ENCODE results near the gene CDKN2A. TPM values are rescaled to one million over a fixed set of nuclear protein-coding genes. Genes with fewer than 3 reads are reported as not detected.
A peak's percentile ranks its signal among the peaks of the same experiment; 100 is the strongest.

CDKN2A gene
- total and polyA plus RNA-seq, 3 donors from 2014 or later: 12.9 to 67.5 (median 20.4) TPM

- intact Hi-C loops (cut with DNase I; ENCODE audit: low total_unique reads): no loop called here
- TF ChIP-seq POLR2A (IDR thresholded peaks at IDR 0.05) (no peak), CTCF (IDR thresholded peaks at IDR 0.05) (no peak)
- DNase-seq: no peak
- H3K27me3 ChIP-seq: no peaks in the 10 kb centered on the region
- H3K4me1 ChIP-seq: no peaks in the 10 kb centered on the region
- H3K9me3 ChIP-seq: no peaks in the 10 kb centered on the region
- H3K36me3 ChIP-seq (ENCODE audit: low read depth, missing control alignments): no peaks in the 10 kb centered on the region
- H3K27ac ChIP-seq: no peak overlapping the region
- H3K4me3 ChIP-seq: no peak overlapping the region
Observed at GRCh38 chr9:22028394-22028793, 34.2 kb upstream of the CDKN2A start.

- DNase-seq: no peak
- Histone ChIP-seq H3K36me3 (ENCODE audit: low read depth, missing control alignments) (no peaks in the 10 kb centered on the region), H3K27ac (no peak overlapping the region), H3K4me3 (no peak overlapping the region), H3K9me3 (no peaks in the 10 kb centered on the region), H3K27me3 (no peaks in the 10 kb centered on the region), H3K4me1 (no peaks in the 10 kb centered on the region)
- 60 to 73% methylated on average over 5 of the region's 6 CpGs for WGBS, 2 donors
- TF ChIP-seq CTCF (IDR thresholded peaks at IDR 0.05) (no peak), POLR2A (IDR thresholded peaks at IDR 0.05) (no peak)
- intact Hi-C loops (cut with DNase I; ENCODE audit: low total_unique reads): no loop called here
Observed at GRCh38 chr9:22026696-22027095, 32.5 kb upstream of the CDKN2A start.

- no peaks in the 10 kb centered on the region for H3K36me3 ChIP-seq (ENCODE audit: low read depth, missing control alignments)
- no peaks in the 10 kb centered on the region for H3K4me1 ChIP-seq
- intact Hi-C loops (cut with DNase I; ENCODE audit: low total_unique reads): no loop called here
- TF ChIP-seq CTCF (IDR thresholded peaks at IDR 0.05): no peak
- TF ChIP-seq POLR2A (IDR thresholded peaks at IDR 0.05): no peak
- no peak for DNase-seq
- no peak overlapping the region for H3K27ac ChIP-seq
- H3K4me3 ChIP-seq: no peak overlapping the region
- 93 to 96% methylated on average over 3 of the region's 3 CpGs for WGBS, 2 donors
- no peaks in the 10 kb centered on the region for H3K27me3 ChIP-seq
- no peaks in the 10 kb centered on the region for H3K9me3 ChIP-seq
Observed at GRCh38 chr9:22022396-22022795, 28.2 kb upstream of the CDKN2A start.

- intact Hi-C loops (cut with DNase I; ENCODE audit: low total_unique reads): no loop called here
- Histone ChIP-seq H3K4me3 (no peak overlapping the region), H3K9me3 (no peaks in the 10 kb centered on the region), H3K27me3 (no peaks in the 10 kb centered on the region), H3K27ac (no peak overlapping the region), H3K4me1 (no peaks in the 10 kb centered on the region), H3K36me3 (ENCODE audit: low read depth, missing control alignments) (no peaks in the 10 kb centered on the region)
- WGBS, 2 donors: 21 to 26% methylated on average over 13 of the region's 13 CpGs
- DNase-seq: peak; percentile 60
- no peak for TF ChIP-seq CTCF (IDR thresholded peaks at IDR 0.05)
- no peak for TF ChIP-seq POLR2A (IDR thresholded peaks at IDR 0.05)
Observed at GRCh38 chr9:22010866-22011625, 16.9 kb upstream of the CDKN2A start.

- no peaks in the 10 kb centered on the region for H3K9me3 ChIP-seq
Observed at GRCh38 chr9:22009506-22009867, 15.3 kb upstream of the CDKN2A start.

More at GRCh38 chr9:22009506-22009867, 15.3 kb upstream of the CDKN2A start:
- no peak for DNase-seq
- H3K4me1 ChIP-seq: no peaks in the 10 kb centered on the region
- H3K27me3 ChIP-seq: no peaks in the 10 kb centered on the region
- intact Hi-C loops (cut with DNase I; ENCODE audit: low total_unique reads): no loop called here
- peak overlapping the region in 1 of 2 donors; percentile 93 for H3K27ac ChIP-seq
- WGBS, 2 donors: 8% methylated on average over 6 of the region's 6 CpGs
- TF ChIP-seq POLR2A (IDR thresholded peaks at IDR 0.05) (no peak), CTCF (IDR thresholded peaks at IDR 0.05) (peak in 1 of 3 experiments; percentile 45)
- H3K4me3 ChIP-seq: peak overlapping the region; percentile 65 to 75
- no peaks in the 10 kb centered on the region for H3K36me3 ChIP-seq (ENCODE audit: low read depth, missing control alignments)
